Measurements from ENCODE around the gene IGF2BP2.

DNA sequence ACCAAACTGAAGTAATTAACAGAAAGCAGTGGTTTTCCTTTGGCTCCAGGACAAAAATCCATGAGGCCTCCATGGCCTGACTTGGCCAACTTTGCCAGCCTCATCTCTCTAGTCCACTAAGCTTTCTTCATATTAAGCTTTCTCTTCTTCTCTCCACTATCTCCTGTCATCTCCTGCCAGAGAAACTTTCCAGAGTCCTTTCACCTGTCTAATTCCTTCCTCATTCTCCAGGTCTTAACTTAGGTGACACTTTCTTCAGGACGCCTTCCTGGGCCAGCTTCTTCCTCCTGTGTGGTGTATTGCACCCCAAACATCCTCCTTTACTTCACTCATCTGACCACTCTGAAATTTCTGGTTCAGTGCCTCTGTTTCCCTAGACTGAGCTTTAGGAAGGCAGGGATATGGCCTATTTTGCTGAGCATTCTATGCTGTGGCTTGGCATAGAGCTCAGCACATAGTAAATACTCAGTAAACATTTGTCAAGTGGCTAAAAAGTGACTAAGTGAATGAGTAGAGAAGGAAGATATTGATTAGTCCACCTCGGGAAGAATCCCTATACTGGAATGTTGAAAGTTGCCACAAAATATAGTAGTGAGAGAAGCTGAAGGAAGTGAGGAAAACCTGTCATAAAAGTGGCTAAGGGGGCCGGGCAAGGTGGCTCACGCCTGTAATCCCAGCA is 34.6 kb upstream of the IGF2BP2 start:
- TF ChIP-seq, protein P1, sequence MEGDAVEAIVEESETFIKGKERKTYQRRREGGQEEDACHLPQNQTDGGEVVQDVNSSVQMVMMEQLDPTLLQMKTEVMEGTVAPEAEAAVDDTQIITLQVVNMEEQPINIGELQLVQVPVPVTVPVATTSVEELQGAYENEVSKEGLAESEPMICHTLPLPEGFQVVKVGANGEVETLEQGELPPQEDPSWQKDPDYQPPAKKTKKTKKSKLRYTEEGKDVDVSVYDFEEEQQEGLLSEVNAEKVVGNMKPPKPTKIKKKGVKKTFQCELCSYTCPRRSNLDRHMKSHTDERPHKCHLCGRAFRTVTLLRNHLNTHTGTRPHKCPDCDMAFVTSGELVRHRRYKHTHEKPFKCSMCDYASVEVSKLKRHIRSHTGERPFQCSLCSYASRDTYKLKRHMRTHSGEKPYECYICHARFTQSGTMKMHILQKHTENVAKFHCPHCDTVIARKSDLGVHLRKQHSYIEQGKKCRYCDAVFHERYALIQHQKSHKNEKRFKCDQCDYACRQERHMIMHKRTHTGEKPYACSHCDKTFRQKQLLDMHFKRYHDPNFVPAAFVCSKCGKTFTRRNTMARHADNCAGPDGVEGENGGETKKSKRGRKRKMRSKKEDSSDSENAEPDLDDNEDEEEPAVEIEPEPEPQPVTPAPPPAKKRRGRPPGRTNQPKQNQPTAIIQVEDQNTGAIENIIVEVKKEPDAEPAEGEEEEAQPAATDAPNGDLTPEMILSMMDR (IDR thresholded peaks at IDR 0.05): no peak
- no peak for TF ChIP-seq POLR2A (IDR thresholded peaks at IDR 0.05)
